Vagina (tissue), 2 donors: ENCODE data around the gene TBC1D8.

Experiments used
- POLR2A ChIP-seq, 2 donors: fragments of 450-650 bp; IDR thresholded peaks; one replicate each; pipeline ENCODE4 v1.6.1; 2017; ENCODE audit warnings: antibody characterized with exemption in 2 of 2, mild to moderate bottlenecking in 2 of 2, moderate library complexity in 2 of 2
- POLR2AphosphoS5 ChIP-seq, 2 donors: sonication (generic); formaldehyde crosslinking; IDR thresholded peaks; one replicate each; pipeline ENCODE4 v1.9.0; 2017; ENCODE audit warnings: antibody characterized with exemption in 2 of 2, mild to moderate bottlenecking in 2 of 2, low read depth in 1 of 2; ENCODE audit not compliant: insufficient read depth in 1 of 2
- TF ChIP-seq, protein P1 (sequence below), 3 experiments: fragments of 450-650 bp in 2 of 3; fragments of 200-600 bp in 1 of 3; sonication (generic) in 1 of 3; IDR thresholded peaks; one replicate each; pipeline ENCODE4 v1.5.1; 2017 to 2019; ENCODE audit warnings: antibody characterized with exemption in 3 of 3, mild to moderate bottlenecking in 2 of 3, moderate library complexity in 2 of 3

DNA sequence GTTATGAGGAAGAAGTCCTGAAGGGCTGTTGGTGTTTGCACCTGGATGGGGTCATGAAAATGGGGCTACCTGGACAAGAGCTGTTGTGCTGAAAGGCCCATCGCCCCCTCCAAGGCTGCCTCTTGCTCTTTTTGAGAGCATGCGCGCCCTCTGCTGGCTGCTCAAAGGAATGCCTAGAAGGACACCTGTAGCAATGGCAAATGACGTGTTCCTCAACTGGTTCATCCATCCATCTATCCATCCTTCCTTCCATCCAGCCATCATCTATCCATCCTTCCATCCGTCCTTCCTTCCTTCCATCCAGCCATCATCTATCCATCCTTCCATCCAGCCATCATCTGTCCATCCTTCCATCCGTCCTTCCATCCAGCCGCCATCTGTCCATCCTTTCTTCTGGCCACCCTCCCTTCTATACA lies 166.3 kb downstream of the TBC1D8 start:
- TF ChIP-seq POLR2A (IDR thresholded peaks at IDR 0.05) (no peak), POLR2AphosphoS5 (IDR thresholded peaks at IDR 0.05; ENCODE audit: insufficient read depth in 1 of 2, low read depth in 1 of 2) (no peak)
- TF ChIP-seq, protein P1, sequence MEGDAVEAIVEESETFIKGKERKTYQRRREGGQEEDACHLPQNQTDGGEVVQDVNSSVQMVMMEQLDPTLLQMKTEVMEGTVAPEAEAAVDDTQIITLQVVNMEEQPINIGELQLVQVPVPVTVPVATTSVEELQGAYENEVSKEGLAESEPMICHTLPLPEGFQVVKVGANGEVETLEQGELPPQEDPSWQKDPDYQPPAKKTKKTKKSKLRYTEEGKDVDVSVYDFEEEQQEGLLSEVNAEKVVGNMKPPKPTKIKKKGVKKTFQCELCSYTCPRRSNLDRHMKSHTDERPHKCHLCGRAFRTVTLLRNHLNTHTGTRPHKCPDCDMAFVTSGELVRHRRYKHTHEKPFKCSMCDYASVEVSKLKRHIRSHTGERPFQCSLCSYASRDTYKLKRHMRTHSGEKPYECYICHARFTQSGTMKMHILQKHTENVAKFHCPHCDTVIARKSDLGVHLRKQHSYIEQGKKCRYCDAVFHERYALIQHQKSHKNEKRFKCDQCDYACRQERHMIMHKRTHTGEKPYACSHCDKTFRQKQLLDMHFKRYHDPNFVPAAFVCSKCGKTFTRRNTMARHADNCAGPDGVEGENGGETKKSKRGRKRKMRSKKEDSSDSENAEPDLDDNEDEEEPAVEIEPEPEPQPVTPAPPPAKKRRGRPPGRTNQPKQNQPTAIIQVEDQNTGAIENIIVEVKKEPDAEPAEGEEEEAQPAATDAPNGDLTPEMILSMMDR (IDR thresholded peaks at IDR 0.05): peak; percentile 85 to 95 (median 94)
